ENCODE results near the gene TBK1.

The TBK1 gene

DNA sequence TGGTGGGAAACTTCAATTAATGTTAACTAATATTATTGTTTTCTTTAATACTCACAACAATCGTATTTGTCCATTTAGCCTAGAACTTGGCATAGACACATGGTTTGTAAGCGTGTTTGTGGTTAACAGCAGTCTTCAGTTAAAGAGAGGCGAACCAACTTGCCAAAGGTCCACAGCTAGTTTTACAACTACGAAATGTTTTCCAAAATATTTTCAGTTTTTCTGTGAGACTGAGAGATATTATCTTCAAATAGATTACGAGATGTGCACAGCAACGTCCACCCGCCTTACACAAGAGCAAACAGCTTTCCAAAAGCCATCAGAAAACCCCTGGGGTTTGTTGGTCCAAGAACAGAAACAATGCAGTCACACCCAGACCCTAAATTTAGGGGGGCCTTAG is 99.8 kb downstream of the TBK1 start:
- no peak overlapping the region for H3K4me3 ChIP-seq (ENCODE audit: low read length)
- DNase-seq (ENCODE audit: low read depth): no peak
- TF ChIP-seq, protein P1, sequence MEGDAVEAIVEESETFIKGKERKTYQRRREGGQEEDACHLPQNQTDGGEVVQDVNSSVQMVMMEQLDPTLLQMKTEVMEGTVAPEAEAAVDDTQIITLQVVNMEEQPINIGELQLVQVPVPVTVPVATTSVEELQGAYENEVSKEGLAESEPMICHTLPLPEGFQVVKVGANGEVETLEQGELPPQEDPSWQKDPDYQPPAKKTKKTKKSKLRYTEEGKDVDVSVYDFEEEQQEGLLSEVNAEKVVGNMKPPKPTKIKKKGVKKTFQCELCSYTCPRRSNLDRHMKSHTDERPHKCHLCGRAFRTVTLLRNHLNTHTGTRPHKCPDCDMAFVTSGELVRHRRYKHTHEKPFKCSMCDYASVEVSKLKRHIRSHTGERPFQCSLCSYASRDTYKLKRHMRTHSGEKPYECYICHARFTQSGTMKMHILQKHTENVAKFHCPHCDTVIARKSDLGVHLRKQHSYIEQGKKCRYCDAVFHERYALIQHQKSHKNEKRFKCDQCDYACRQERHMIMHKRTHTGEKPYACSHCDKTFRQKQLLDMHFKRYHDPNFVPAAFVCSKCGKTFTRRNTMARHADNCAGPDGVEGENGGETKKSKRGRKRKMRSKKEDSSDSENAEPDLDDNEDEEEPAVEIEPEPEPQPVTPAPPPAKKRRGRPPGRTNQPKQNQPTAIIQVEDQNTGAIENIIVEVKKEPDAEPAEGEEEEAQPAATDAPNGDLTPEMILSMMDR (IDR thresholded peaks at IDR 0.05; ENCODE audit: insufficient read depth, low read depth, low read length, missing control alignments): no peak

Data from epithelial cell of esophagus (primary cell).